ENCODE results near the gene CDC42BPB. TPM values are rescaled to one million over a fixed set of nuclear protein-coding genes. Genes with fewer than 3 reads are reported as not detected.

The CDC42BPB gene
- total RNA-seq, 4 donors from 2014 or later: 105 to 178 (median 107) TPM

- Histone ChIP-seq H3K4me1 (peaks cover 29% of the 10 kb centered on the region), H3K27ac (no peak overlapping the region), H3K9me3 (no peaks in the 10 kb centered on the region), H3K27me3 (peaks cover 40% of the 10 kb centered on the region), H3K4me3 (peak overlapping the region; percentile 31), H3K36me3 (no peaks in the 10 kb centered on the region)
- WGBS: 7% methylated on average over 39 of the region's 53 CpGs
- no peak for DNase-seq (ENCODE audit: low spot score in 2 of 2)
- TF ChIP-seq EP300 (IDR thresholded peaks at IDR 0.05) (no peak), CTCF (IDR thresholded peaks at IDR 0.05) (no peak), POLR2AphosphoS5 (IDR thresholded peaks at IDR 0.05) (no peak)
Observed at GRCh38 chr14:102923201-102923924, 134.0 kb downstream of the CDC42BPB start.

GRCh38 chr14:102922490-102923200, 134.7 kb downstream of the CDC42BPB start, which contains the start of gene AMN:
AMN (plus strand) TSS chr14:102922663; CDS start chr14:102922689, 26 bp downstream.
- TF ChIP-seq CTCF (IDR thresholded peaks at IDR 0.05) (no peak), POLR2A (IDR thresholded peaks at IDR 0.05) (no peak), POLR2AphosphoS5 (IDR thresholded peaks at IDR 0.05) (no peak), EP300 (IDR thresholded peaks at IDR 0.05) (no peak)
- Histone ChIP-seq H3K27me3 (peaks cover 40% of the 10 kb centered on the region), H3K4me1 (peaks cover 22% of the 10 kb centered on the region), H3K27ac (no peak within 1 kb of the TSS), H3K9me3 (no peaks in the 10 kb centered on the region), H3K4me3 (peak within 1 kb of the TSS; percentile 31), H3K36me3 (no peaks in the 10 kb centered on the region)
- no peak for DNase-seq (ENCODE audit: low spot score in 2 of 2)
- 32% methylated on average over 10 of the region's 56 CpGs for WGBS

- Histone ChIP-seq H3K9me3 (no peaks in the 10 kb centered on the region), H3K36me3 (no peaks in the 10 kb centered on the region), H3K27me3 (peaks cover 37% of the 10 kb centered on the region), H3K27ac (no peak overlapping the region), H3K4me3 (no peak overlapping the region), H3K4me1 (peaks cover 16% of the 10 kb centered on the region)
- 93% methylated on average over 1 of the region's 1 CpG for WGBS
- TF ChIP-seq EP300 (IDR thresholded peaks at IDR 0.05) (no peak), POLR2A (IDR thresholded peaks at IDR 0.05) (no peak), POLR2AphosphoS5 (IDR thresholded peaks at IDR 0.05) (no peak), CTCF (IDR thresholded peaks at IDR 0.05) (no peak)
- no peak for DNase-seq (ENCODE audit: low spot score in 2 of 2)
Observed at GRCh38 chr14:102920998-102921304, 136.4 kb downstream of the CDC42BPB start.

DNA sequence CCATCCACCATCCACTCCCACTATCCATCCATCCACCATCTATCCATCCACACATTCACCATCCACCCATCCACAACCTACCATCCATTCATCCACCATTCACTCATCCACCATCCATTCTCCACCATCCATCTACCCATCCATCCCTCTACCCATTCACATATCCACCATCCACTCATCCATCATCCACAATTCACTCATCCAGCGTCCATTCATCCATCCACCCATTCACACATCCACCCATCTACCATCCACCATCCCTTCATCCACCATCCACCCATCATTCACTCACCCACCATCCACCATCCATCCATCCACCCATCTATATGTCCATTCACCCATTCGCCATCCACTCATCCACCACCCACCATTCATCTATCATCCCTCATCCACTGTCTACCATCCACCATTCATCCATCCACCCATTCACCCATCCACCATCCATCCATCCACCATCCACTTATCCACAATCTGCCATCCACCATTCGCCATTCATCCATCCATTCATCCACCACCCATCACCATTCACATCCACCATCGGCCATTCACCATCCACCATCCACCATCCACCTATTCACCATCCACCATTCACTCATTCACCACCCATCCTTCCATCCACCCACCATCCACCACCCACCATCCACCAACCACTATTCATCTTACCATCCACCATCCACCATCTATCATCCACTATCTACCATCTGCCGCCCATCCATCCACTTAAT, 136.9 kb downstream of the CDC42BPB start:
- peaks cover 31% of the 10 kb centered on the region for H3K27me3 ChIP-seq
- WGBS: 94% methylated on average over 5 of the region's 5 CpGs
- DNase-seq (ENCODE audit: low spot score in 2 of 2): no peak
- H3K36me3 ChIP-seq: no peaks in the 10 kb centered on the region
- no peak overlapping the region for H3K27ac ChIP-seq
- no peaks in the 10 kb centered on the region for H3K9me3 ChIP-seq
- TF ChIP-seq EP300 (IDR thresholded peaks at IDR 0.05): no peak
- no peak for TF ChIP-seq POLR2AphosphoS5 (IDR thresholded peaks at IDR 0.05)
- no peak for TF ChIP-seq CTCF (IDR thresholded peaks at IDR 0.05)
- TF ChIP-seq POLR2A (IDR thresholded peaks at IDR 0.05): no peak
- no peak overlapping the region for H3K4me3 ChIP-seq
- peaks cover 16% of the 10 kb centered on the region for H3K4me1 ChIP-seq

GRCh38 chr14:102918438-102918837, 138.9 kb downstream of the CDC42BPB start:
- Histone ChIP-seq H3K4me1 (peaks cover 10% of the 10 kb centered on the region), H3K36me3 (no peaks in the 10 kb centered on the region), H3K9me3 (no peaks in the 10 kb centered on the region), H3K4me3 (no peak overlapping the region), H3K27me3 (peaks cover 12% of the 10 kb centered on the region), H3K27ac (no peak overlapping the region)
- WGBS: 50% methylated on average over 2 of the region's 2 CpGs
- TF ChIP-seq EP300 (IDR thresholded peaks at IDR 0.05) (no peak), CTCF (IDR thresholded peaks at IDR 0.05) (no peak), POLR2A (IDR thresholded peaks at IDR 0.05) (no peak), POLR2AphosphoS5 (IDR thresholded peaks at IDR 0.05) (no peak)
- DNase-seq (ENCODE audit: low spot score in 2 of 2): no peak

Data from suprapubic skin (tissue), 4 donors.